Activated CD4-positive, alpha-beta T cell treated with anti-CD3 and anti-CD28 coated beads for 24 hours (primary cell): Measurements from ENCODE around the gene ORMDL3.

ENCODE experiments used
- DNase-seq, 2 donors: peaks; one replicate each; pipeline ENCODE4 v3.0.0-alpha.2; 2020; ENCODE audit warnings: low read depth in 2 of 2

Gene ORMDL3

GRCh38 chr17:39871801-39872200 lies 55.6 kb downstream of the ORMDL3 start:
- DNase-seq = no peak
